BLaER1 (cell line): Measurements from ENCODE around the gene OLA1.

Experiments
- H3K27ac ChIP-seq: shearing (Covaris generic); formaldehyde crosslinking; 2 replicates; pipeline ENCODE4 v1.8.1; 2022
- H3K27me3 ChIP-seq: shearing (Covaris generic); formaldehyde crosslinking; 2 replicates; pipeline ENCODE4 v1.8.1; 2022
- H3K36me3 ChIP-seq: shearing (Covaris generic); formaldehyde crosslinking; 2 replicates; pipeline ENCODE4 v1.8.1; 2022
- H3K4me1 ChIP-seq: shearing (Covaris generic); formaldehyde crosslinking; 2 replicates; pipeline ENCODE4 v1.8.1; 2022
- H3K4me2 ChIP-seq: shearing (Covaris generic); formaldehyde crosslinking; 2 replicates; pipeline ENCODE4 v1.8.1; 2022
- H3K4me3 ChIP-seq: shearing (Covaris generic); formaldehyde crosslinking; 2 replicates; pipeline ENCODE4 v1.8.1; 2022
- H3K9ac ChIP-seq: shearing (Covaris generic); formaldehyde crosslinking; 2 replicates; pipeline ENCODE4 v1.8.1; 2022
- H3K9me3 ChIP-seq: shearing (Covaris generic); formaldehyde crosslinking; 2 replicates; pipeline ENCODE4 v1.8.1; 2022
- H4K20me1 ChIP-seq: shearing (Covaris generic); formaldehyde crosslinking; 2 replicates; pipeline ENCODE4 v1.8.1; 2022
- Cebpa-rat ChIP-seq: shearing (Covaris generic); IDR thresholded peaks from 2 replicates; pipeline ENCODE4 v1.8.1; 2022

The OLA1 gene

GRCh38 chr2:174135981-174136380 lies 112.4 kb downstream of the OLA1 start:
- H3K27ac ChIP-seq, result no peak overlapping the region
- H3K9me3 ChIP-seq, result peaks cover 40% of the 10 kb centered on the region
- no peaks in the 10 kb centered on the region for H3K4me1 ChIP-seq
- TF ChIP-seq Cebpa-rat, result no peak
- no peak overlapping the region for H3K4me2 ChIP-seq
- H3K36me3 ChIP-seq, result peaks cover 67% of the 10 kb centered on the region
- H3K4me3 ChIP-seq, result no peak overlapping the region
- H4K20me1 ChIP-seq, result no peaks in the 10 kb centered on the region
- no peaks in the 10 kb centered on the region for H3K27me3 ChIP-seq
- no peak overlapping the region for H3K9ac ChIP-seq

- Histone ChIP-seq H3K36me3 (peaks cover 22% of the 10 kb centered on the region), H3K27ac (no peak overlapping the region), H3K27me3 (no peaks in the 10 kb centered on the region), H4K20me1 (no peaks in the 10 kb centered on the region), H3K9ac (no peak overlapping the region), H3K4me3 (no peak overlapping the region), H3K4me2 (no peak overlapping the region), H3K4me1 (peaks cover 8% of the 10 kb centered on the region), H3K9me3 (no peaks in the 10 kb centered on the region)
- TF ChIP-seq Cebpa-rat, result no peak
Observed at GRCh38 chr2:174125090-174125489, 123.2 kb downstream of the OLA1 start.

DNA sequence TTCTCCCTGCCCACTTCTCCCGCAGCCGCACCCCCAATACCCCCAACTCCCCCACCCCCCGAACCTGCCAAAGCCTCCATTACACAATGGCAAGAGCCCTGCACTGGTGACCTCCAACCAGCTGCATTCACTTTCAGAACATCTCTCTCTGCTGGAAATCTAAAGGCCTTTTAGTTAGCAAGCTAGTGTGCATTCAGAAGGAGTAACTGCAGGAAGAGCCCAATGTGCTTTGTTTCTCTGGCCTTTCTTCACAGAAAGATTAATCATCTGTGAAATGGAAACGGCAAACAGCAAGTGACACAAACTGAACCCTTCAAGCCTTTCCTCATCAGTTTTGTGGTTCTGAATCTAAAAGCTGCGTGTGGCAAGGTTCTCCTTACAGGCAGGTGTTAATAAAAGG lies 124.2 kb downstream of the OLA1 start:
- no peak for TF ChIP-seq Cebpa-rat
- no peak overlapping the region for H3K9ac ChIP-seq

DNA sequence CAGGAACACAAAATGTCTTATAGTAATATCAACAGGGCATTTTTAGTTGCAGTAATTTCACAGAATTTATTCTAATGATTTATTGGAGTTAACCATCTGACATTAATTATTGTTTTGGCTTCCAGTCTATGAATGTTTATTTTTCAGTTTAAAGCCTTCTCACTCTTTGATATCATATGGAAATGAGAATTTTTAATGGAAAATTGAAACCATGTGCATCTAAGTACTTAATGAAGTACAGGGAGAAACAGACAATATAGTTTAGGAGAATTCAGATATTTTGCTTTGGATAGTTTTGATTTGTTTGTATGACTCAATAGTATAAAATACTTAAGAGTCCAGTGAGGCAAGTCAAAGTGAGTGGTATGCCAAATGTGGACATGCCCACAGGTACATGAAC lies 126.1 kb downstream of the OLA1 start:
- H3K9ac ChIP-seq, result no peak overlapping the region
- H3K4me2 ChIP-seq, result no peak overlapping the region
- H3K27me3 ChIP-seq, result no peaks in the 10 kb centered on the region
- H3K4me3 ChIP-seq, result no peak overlapping the region
- H3K9me3 ChIP-seq, result no peaks in the 10 kb centered on the region
- H3K4me1 ChIP-seq, result peaks cover 8% of the 10 kb centered on the region
- H4K20me1 ChIP-seq, result no peaks in the 10 kb centered on the region
- no peak overlapping the region for H3K27ac ChIP-seq
- H3K36me3 ChIP-seq, result peaks cover 16% of the 10 kb centered on the region
- no peak for TF ChIP-seq Cebpa-rat

More for the DNA sequence above, 124.2 kb downstream of the OLA1 start:
- Histone ChIP-seq H3K27ac (no peak overlapping the region), H4K20me1 (no peaks in the 10 kb centered on the region), H3K36me3 (peaks cover 20% of the 10 kb centered on the region; the same call in 1 of the 2 replicates), H3K9me3 (no peaks in the 10 kb centered on the region), H3K27me3 (no peaks in the 10 kb centered on the region), H3K4me2 (peak overlapping the region; percentile 9; the same call in 1 of the 2 replicates), H3K4me1 (peaks cover 8% of the 10 kb centered on the region), H3K4me3 (no peak overlapping the region)

DNA sequence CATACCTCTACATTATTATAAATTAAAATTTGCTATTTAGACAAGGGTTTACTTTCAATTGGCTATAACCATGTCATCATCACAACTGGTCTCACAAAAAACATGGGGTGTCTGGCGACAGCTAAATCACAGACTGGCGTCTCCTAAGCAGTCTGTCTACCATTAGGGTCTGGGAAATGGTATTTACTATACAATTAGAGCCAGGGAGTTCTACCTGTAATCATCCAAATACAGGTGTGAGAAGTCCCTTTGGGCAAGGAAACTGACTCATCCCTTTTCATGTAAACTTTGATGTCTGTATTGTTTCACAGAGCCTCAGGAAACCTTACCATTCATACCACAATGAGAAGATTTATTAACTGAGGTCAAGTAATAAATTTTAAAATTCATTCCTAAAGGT lies 126.7 kb downstream of the OLA1 start:
- Histone ChIP-seq H3K27me3 (no peaks in the 10 kb centered on the region), H3K4me2 (no peak overlapping the region), H3K4me1 (peaks cover 8% of the 10 kb centered on the region), H3K27ac (no peak overlapping the region), H3K4me3 (no peak overlapping the region), H3K9me3 (no peaks in the 10 kb centered on the region), H3K9ac (no peak overlapping the region), H4K20me1 (no peaks in the 10 kb centered on the region), H3K36me3 (peaks cover 16% of the 10 kb centered on the region)
- TF ChIP-seq Cebpa-rat, result no peak

GRCh38 chr2:174121175-174121574 lies 127.2 kb downstream of the OLA1 start:
- H3K9me3 ChIP-seq, result no peaks in the 10 kb centered on the region
- H3K4me1 ChIP-seq, result peaks cover 8% of the 10 kb centered on the region
- no peak overlapping the region for H3K9ac ChIP-seq
- H4K20me1 ChIP-seq, result no peaks in the 10 kb centered on the region
- H3K27me3 ChIP-seq, result no peaks in the 10 kb centered on the region
- no peak overlapping the region for H3K4me2 ChIP-seq
- peaks cover 16% of the 10 kb centered on the region for H3K36me3 ChIP-seq
- no peak overlapping the region for H3K4me3 ChIP-seq
- TF ChIP-seq Cebpa-rat, result no peak
- no peak overlapping the region for H3K27ac ChIP-seq

DNA sequence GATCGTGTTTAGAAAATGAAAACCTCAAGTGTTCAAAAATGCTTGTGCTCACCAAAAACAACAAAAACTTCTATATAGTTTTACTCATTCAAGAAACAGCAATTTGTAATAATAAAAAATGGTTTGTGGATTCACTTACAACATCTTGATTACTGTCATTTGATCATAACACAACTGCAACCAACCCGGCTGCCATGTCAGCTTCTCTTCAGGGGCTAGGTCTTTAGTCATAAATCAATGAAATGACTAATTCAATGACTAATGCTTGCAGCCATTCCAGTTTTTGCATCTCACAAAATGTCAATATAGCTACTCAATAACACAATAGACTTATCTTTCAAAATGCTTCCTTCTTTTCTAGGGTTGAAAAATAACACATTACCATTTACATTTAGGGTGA lies 128.0 kb downstream of the OLA1 start:
- no peak overlapping the region for H3K4me2 ChIP-seq
- no peak overlapping the region for H3K27ac ChIP-seq

DNA sequence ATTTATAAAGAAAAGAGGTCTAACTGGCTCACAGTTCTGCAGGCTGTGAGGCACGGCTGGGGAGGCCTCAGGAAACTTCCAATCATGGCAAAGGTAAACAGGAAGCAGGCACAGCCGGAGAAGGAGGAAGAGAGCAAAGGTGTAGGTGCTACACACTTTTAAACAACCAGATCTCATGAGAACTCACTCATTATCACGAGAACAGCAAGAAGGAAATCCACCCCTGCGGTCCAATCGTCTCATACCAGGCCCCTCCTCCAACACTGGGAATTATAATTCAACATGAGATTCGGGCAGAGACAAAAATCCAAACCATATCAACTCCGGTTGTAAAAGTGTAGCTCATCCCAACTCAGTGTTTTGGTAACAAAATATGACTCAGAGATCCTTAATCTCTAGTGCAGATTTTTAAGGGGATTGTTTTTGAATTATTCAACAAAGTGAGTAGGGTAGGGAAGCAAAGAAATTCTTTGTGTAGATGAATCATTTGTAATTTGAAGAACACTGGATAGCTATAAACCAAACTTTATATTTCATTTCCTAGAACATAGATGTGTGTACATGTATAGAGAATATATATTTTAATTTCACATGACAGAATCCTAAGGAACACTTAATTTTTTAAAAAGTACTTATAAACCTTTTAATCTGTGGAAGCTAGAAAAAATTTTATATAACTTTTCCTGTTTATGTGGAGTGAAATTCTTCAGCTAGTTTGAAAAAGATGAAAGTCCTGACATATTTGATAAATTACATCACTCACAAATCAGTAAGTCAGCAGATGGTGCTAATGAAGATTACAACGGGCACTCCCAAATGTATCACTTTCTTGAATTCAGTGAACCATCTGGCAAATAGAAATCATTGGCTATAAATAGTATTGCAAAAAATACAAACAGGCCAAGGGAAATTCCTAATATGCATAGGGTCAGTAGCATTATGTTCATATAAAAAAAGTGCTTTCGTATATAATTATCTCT lies 130.1 kb downstream of the OLA1 start:
- no peaks in the 10 kb centered on the region for H3K4me1 ChIP-seq
- no peak overlapping the region for H3K4me3 ChIP-seq

More for the DNA sequence above, 128.0 kb downstream of the OLA1 start:
- Histone ChIP-seq H3K9me3 (no peaks in the 10 kb centered on the region), H4K20me1 (no peaks in the 10 kb centered on the region), H3K4me1 (peaks cover 8% of the 10 kb centered on the region), H3K36me3 (peaks cover 16% of the 10 kb centered on the region), H3K27me3 (no peaks in the 10 kb centered on the region), H3K9ac (no peak overlapping the region), H3K4me3 (no peak overlapping the region)
- TF ChIP-seq Cebpa-rat, result no peak

GRCh38 chr2:174112073-174112472 lies 136.3 kb downstream of the OLA1 start:
- Histone ChIP-seq H3K9me3 (no peaks in the 10 kb centered on the region), H3K27me3 (no peaks in the 10 kb centered on the region), H3K36me3 (peaks cover 16% of the 10 kb centered on the region), H4K20me1 (no peaks in the 10 kb centered on the region), H3K9ac (no peak overlapping the region), H3K4me3 (no peak overlapping the region), H3K4me2 (no peak overlapping the region), H3K27ac (no peak overlapping the region), H3K4me1 (no peaks in the 10 kb centered on the region)
- TF ChIP-seq Cebpa-rat, result no peak

More for the DNA sequence above, 130.1 kb downstream of the OLA1 start:
- Histone ChIP-seq H3K27me3 (no peaks in the 10 kb centered on the region), H3K9ac (no peak overlapping the region), H4K20me1 (no peaks in the 10 kb centered on the region), H3K36me3 (peaks cover 21% of the 10 kb centered on the region), H3K27ac (no peak overlapping the region), H3K9me3 (no peaks in the 10 kb centered on the region), H3K4me2 (no peak overlapping the region)
- no peak for TF ChIP-seq Cebpa-rat

DNA sequence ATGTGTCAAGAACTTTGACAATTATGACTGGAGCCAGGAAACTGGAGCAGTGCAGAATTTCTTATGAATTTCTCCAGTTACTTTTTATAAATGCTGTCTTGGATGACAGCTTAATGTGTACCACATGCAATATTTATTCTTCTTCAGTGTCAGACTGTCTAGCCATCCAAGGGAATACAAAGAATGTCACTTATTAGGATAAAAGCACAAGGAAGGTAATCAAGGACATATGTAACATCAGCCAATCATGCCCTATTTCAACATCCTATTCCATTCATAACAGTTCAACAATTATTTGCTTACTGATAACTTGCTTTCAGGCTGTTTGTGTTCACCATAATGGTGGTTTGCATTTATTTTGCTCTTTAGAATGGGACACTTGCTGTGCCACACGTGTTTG lies 139.8 kb downstream of the OLA1 start:
- H3K4me1 ChIP-seq, result no peaks in the 10 kb centered on the region
- TF ChIP-seq Cebpa-rat, result no peak

More for the DNA sequence above, 139.8 kb downstream of the OLA1 start:
- H4K20me1 ChIP-seq, result no peaks in the 10 kb centered on the region
- peaks cover 11% of the 10 kb centered on the region; the same call in 1 of the 2 replicates for H3K36me3 ChIP-seq
- H3K9me3 ChIP-seq, result no peaks in the 10 kb centered on the region
- no peak overlapping the region for H3K4me3 ChIP-seq
- no peaks in the 10 kb centered on the region for H3K27me3 ChIP-seq
- H3K4me2 ChIP-seq, result no peak overlapping the region
- no peak overlapping the region for H3K27ac ChIP-seq
- H3K9ac ChIP-seq, result no peak overlapping the region
